ENCODE data around the gene VPS51.
"Not testable (repeated sequence)": the region's sequence is repeated elsewhere in the genome, so short reads cannot be mapped to it uniquely, and the experiment has no call there.

The VPS51 gene

GRCh38 chr11:65107751-65108468 is 11.9 kb downstream of the VPS51 start:
- no peak for DNase-seq (ENCODE audit: low spot score)

- DNase-seq (ENCODE audit: low spot score): no peak
Measured at GRCh38 chr11:65108469-65109123, 12.6 kb downstream of the VPS51 start.

GRCh38 chr11:65109231-65110198 is 13.5 kb downstream of the VPS51 start:
- DNase-seq (ENCODE audit: low spot score): no peak

GRCh38 chr11:65110354-65110861 is 14.4 kb downstream of the VPS51 start:
- peak; percentile 86 for DNase-seq (ENCODE audit: low spot score)

GRCh38 chr11:65111159-65111743 is 15.2 kb downstream of the VPS51 start:
- no peak for DNase-seq (ENCODE audit: low spot score)

- peak; percentile 96 for DNase-seq (ENCODE audit: low spot score)
Measured at GRCh38 chr11:65111744-65112545, 15.9 kb downstream of the VPS51 start, which contains the start of gene TM7SF2. Gene TM7SF2 (plus strand): TSS chr11:65111872. CDS start chr11:65112016, 144 bp downstream.

- peak; percentile 45 for DNase-seq (ENCODE audit: low spot score)
Measured at GRCh38 chr11:65112546-65113360, 16.7 kb downstream of the VPS51 start.

GRCh38 chr11:65113361-65113756 is 17.3 kb downstream of the VPS51 start:
- DNase-seq (ENCODE audit: low spot score): no peak

- DNase-seq (ENCODE audit: low spot score): no peak
Measured at GRCh38 chr11:65113839-65114238, 17.8 kb downstream of the VPS51 start.

GRCh38 chr11:65114538-65115171 is 18.6 kb downstream of the VPS51 start:
- no peak for DNase-seq (ENCODE audit: low spot score)

- DNase-seq (ENCODE audit: low spot score): no peak
Measured at GRCh38 chr11:65115361-65116082, 19.5 kb downstream of the VPS51 start.

- peak; percentile 28 for DNase-seq (ENCODE audit: low spot score)
Measured at GRCh38 chr11:65116370-65117205, 20.6 kb downstream of the VPS51 start.

GRCh38 chr11:65117206-65118096 is 21.4 kb downstream of the VPS51 start, which contains the start of gene ZNHIT2:
Gene ZNHIT2 (minus strand): TSS chr11:65117701. CDS start chr11:65117653, 48 bp downstream.
- DNase-seq (ENCODE audit: low spot score): peak; percentile 96

- no peak for DNase-seq (ENCODE audit: low spot score)
Measured at GRCh38 chr11:65118097-65118837, 22.3 kb downstream of the VPS51 start.

GRCh38 chr11:65118891-65119669 is 23.1 kb downstream of the VPS51 start:
- DNase-seq (ENCODE audit: low spot score): not testable (repeated sequence)

Data from AG08395 (cell line).